Ishikawa (cell line): Measurements from ENCODE around the gene ARL4C.

Experiments used
- YY1 ChIP-seq: IDR thresholded peaks from 2 replicates; pipeline ENCODE4 v1.6.1; 2012; ENCODE audit warnings: low read depth

ARL4C gene

GRCh38 chr2:234444242-234444730, 52.6 kb downstream of the ARL4C start:
- no peak for TF ChIP-seq YY1
